Activated CD8-positive, alpha-beta memory T cell treated with anti-CD3 and anti-CD28 coated beads for 36 hours (primary cell): ENCODE results near the gene DUSP1. TPM values are rescaled to one million over a fixed set of nuclear protein-coding genes. Genes with fewer than 3 reads are reported as not detected.

Source experiments
- CTCF ChIA-PET: fragments of 350-600 bp; sonication (Branson Sonifier 250); formaldehyde crosslinking; loops from one replicate; lab custom pipeline; 2021; ENCODE audit warnings: antibody characterized with exemption; lab: Charles Lee
- POLR2A ChIA-PET: fragments of 350-600 bp; sonication (Branson Sonifier 250); formaldehyde crosslinking; loops from one replicate; lab custom pipeline; 2021; ENCODE audit warnings: antibody characterized with exemption; lab: Charles Lee
- total RNA-seq, 2 experiments: library from RNA; stranded (reverse); gene quantifications; one replicate each; pipeline ENCODE4 v1.2.3, GENCODE V29; 2021

DUSP1 gene
- total RNA-seq, 2 experiments from 2014 or later = 7.0 to 7.3 TPM

DNA sequence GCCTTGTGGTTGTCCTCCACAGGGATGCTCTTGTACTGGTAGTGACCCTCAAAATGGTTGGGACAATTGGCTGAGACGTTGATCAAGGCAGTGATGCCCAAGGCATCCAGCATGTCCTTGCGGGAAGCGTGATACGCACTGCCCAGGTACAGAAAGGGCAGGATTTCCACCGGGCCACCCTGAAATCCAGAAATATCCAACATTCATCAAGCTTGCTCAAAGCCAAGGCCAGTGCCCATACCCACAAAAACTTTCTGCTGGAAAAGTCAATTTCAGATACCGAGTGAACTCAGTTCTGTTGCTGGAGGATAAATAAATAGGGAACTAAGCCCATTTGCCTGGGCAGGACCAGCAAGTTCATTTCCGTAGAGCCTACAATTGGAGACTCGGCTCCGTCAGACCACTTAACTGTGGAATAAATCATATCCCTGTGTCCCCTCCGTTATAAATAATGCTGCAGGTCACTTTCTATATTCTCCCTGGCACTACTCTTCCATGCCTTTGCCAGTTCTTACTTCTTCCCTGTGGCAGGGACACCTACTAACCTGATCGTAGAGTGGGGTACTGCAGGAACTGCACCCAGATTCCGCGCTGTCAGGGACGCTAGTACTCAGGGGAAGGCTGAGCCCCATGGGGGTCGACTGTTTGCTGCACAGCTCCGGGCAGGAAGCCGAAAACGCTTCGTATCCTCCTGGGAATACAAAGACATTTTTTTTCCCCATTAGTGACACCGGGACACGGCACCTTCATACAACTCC, 1.2 kb downstream of the DUSP1 start:
- ChIA-PET CTCF (interaction anchor here (1.0 to 3.0 kb wide), 8 partner anchors 8 to 163 kb away, joined by 3 to 15 read pairs (median 6); partner anchors contain the start of gene ERGIC1), POLR2A (interaction anchor here (1.2 to 2.2 kb wide), 4 partner anchors 30 to 71 kb away, joined by 4 to 15 read pairs (median 8); partner anchors contain the start of gene ERGIC1)

DNA sequence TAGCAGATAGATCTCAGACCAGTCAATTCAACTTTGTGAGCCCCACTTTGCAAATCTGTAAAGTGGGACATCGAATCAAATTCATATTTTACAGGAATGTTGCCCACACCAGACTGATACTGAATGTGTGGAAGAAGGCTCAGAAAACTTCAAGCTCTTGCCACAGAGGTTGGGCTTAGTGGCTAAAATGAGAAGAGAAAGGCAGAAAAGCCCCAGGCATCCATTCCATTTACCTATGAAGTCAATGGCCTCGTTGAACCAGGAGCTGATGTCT, 1.7 kb downstream of the DUSP1 start:
- ChIA-PET CTCF (interaction anchor here (1.2 to 1.5 kb wide), 2 partner anchors 52 to 70 kb away, joined by 3 to 4 read pairs; no protein-coding TSS in a partner anchor), POLR2A (no interaction called here)

GRCh38 chr5:172768573-172769341, 2.2 kb downstream of the DUSP1 start:
- CTCF ChIA-PET = interaction anchor here (1.2 kb wide), 1 partner anchor 52 kb away, joined by 3 read pairs; no protein-coding TSS in a partner anchor

DNA sequence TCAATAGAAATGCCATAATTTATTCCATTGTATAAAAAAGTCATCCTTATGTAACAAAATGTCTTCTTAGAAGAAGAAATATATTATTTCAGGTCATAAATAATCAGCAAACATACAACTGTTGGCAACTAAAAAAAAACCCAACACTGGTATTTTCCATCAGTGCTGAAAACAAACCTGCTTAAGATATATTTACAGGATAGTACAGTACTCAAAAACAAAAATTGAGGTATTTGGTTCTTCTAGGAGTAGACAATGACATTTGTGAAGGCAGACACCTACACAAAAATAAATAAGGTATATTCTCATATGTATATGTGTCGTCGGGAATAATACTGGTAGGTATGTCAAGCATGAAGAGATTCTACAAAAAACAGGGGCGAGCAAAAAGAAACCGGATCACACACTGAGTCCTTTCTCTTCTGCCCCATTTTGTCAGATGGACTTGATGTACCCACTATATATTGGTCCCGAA, 2.9 kb downstream of the DUSP1 start:
- POLR2A ChIA-PET = no interaction called here

More at GRCh38 chr5:172768573-172769341, 2.2 kb downstream of the DUSP1 start:
- POLR2A ChIA-PET = no interaction called here

GRCh38 chr5:172766287-172767108, 4.5 kb downstream of the DUSP1 start:
- ChIA-PET CTCF (interaction anchor here (0.7 to 0.9 kb wide), 2 partner anchors 37 to 52 kb away, joined by 3 to 4 read pairs; no protein-coding TSS in a partner anchor), POLR2A (interaction anchor here (0.6 kb wide), 1 partner anchor 16 kb away, joined by 4 read pairs; no protein-coding TSS in a partner anchor)

More for the DNA sequence above, 2.9 kb downstream of the DUSP1 start:
- CTCF ChIA-PET = no interaction called here

DNA sequence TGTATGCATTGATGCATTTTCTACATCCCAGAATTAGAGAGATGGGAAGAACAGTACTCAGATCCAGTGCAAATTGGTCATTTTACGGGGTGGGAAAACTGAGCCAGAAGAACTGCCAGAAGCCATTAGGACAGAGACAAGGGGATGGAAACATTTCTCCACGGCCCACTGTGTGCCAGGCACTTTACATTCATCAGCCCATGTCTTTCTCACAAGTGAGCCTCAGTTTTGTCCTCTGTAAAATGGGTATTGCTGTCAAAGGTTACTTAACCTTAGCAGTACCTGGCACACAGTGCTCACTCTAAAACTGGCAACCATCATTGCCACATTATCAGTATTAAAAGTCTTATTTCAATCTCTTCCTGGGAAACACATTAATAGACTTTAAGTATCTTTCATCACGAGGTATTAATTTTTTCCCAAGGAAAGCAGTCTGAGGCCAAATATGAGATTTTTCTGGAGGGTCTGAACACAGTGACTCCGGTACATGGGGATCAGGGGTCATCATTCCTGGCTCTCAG, 5.2 kb downstream of the DUSP1 start:
- POLR2A ChIA-PET = no interaction called here
- CTCF ChIA-PET = interaction anchor here (1.7 kb wide), 1 partner anchor 12 kb away, joined by 7 read pairs; no protein-coding TSS in a partner anchor

GRCh38 chr5:172764861-172765765, 5.9 kb downstream of the DUSP1 start:
- ChIA-PET POLR2A (interaction anchor here (0.8 to 1.7 kb wide), 3 partner anchors 12 to 194 kb away, joined by 3 to 17 read pairs (median 9); partner anchors contain the start of gene RPL26L1), CTCF (interaction anchor here (0.7 to 1.7 kb wide), 6 partner anchors 9 to 194 kb away, joined by 3 to 7 read pairs (median 4); partner anchors contain the start of gene RPL26L1)

DNA sequence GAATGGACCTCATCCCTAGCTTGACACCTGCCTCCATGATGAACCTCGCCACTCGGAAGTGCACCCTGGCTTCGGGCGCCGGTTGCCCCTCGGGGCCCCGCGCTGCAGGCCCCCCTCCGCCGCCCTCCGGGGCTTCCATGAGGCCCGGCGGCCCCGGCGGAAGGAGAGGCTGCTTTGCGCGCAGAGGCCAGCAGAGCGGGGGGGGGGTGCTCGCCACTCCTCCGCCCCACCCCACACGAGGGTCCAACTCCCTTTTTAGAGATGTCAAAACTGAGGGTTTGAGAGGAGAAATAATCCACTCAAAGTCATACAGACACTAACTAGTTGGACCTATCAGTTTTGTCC, 7.9 kb downstream of the DUSP1 start:
- CTCF ChIA-PET = no interaction called here

DNA sequence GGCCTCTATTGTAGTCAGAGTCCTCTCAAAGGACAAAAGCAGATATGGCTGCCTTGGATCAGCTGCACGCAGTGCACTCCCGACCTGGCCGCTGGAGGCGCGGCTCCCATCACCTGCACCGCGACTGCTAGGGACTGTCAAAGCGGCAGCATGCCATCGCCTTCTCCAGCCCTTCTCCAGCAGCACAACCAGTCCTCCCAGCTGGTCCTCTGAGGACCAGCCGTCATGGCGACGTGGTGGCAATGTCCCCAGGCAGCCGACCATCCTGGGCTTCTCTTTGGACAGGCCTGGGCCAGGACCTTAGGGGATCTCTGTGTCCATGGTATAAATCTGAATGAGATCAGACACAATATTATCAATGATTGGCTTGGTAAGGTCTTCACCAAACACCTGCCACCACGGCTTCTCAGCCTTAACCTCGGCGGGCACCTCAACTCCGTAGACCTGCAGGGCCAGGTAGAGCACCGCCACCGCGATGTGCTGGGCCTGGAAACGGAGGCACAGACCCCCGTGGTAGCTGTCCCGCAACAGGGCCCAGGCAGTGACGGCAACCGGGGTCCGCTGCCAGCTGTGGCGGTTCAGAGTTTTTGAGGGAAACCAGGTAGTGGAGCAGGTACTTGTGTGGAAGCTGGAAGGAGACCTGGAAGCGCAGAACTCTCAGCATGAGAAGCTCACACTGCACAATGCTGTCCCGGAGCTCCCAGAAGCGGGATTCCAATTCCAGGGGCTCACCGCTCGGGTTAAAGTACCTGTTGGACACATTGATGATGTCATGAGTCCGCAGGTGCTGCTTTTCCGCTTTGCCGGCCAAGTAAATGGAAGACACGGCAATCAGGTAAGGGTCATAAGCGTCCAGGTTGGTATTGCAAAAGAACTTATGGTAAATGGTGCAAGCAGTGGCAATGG, 8.5 kb downstream of the DUSP1 start:
- ChIA-PET CTCF (interaction anchor here (0.7 kb wide), 1 partner anchor 48 kb away, joined by 5 read pairs; no protein-coding TSS in a partner anchor), POLR2A (no interaction called here)

More for the DNA sequence above, 7.9 kb downstream of the DUSP1 start:
- POLR2A ChIA-PET = no interaction called here

DNA sequence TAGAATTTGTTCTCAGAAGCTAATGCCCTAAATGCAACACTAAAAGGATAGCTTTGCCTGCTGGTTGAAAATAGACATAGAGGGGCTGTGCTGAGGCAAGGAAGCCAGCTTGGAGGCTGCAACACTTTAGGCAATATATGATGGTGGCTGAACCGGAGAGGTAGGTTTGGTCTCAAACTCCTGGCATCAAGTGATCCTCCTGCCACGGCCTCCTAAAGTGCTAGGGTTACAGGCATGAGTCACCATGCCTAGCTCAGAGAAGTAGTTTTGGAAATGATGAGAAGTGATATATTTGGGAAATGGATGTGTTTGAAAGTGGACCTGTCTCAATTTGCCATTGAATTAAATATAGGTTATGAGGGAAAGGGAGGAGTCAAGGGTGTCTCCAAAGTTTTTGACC, 10.0 kb downstream of the DUSP1 start:
- POLR2A ChIA-PET = interaction anchor here (0.6 kb wide), 1 partner anchor 10 kb away, joined by 3 read pairs; the partner anchor contains the start of gene DUSP1
- CTCF ChIA-PET = interaction anchor here (1.0 to 1.7 kb wide), 5 partner anchors 9 to 136 kb away, joined by 3 to 7 read pairs (median 4); no protein-coding TSS in a partner anchor

GRCh38 chr5:172760136-172760535, 10.9 kb downstream of the DUSP1 start:
- CTCF ChIA-PET = interaction anchor here (1.0 to 1.7 kb wide), 2 partner anchors 47 to 137 kb away, joined by 3 to 6 read pairs; no protein-coding TSS in a partner anchor
- POLR2A ChIA-PET = interaction anchor here (1.1 kb wide), 1 partner anchor 11 kb away, joined by 3 read pairs; the partner anchor contains the start of gene DUSP1

- POLR2A ChIA-PET = no interaction called here
- CTCF ChIA-PET = interaction anchor here (2.1 kb wide), 1 partner anchor 42 kb away, joined by 4 read pairs; no protein-coding TSS in a partner anchor
Observed at GRCh38 chr5:172758834-172759149, 12.2 kb downstream of the DUSP1 start.

DNA sequence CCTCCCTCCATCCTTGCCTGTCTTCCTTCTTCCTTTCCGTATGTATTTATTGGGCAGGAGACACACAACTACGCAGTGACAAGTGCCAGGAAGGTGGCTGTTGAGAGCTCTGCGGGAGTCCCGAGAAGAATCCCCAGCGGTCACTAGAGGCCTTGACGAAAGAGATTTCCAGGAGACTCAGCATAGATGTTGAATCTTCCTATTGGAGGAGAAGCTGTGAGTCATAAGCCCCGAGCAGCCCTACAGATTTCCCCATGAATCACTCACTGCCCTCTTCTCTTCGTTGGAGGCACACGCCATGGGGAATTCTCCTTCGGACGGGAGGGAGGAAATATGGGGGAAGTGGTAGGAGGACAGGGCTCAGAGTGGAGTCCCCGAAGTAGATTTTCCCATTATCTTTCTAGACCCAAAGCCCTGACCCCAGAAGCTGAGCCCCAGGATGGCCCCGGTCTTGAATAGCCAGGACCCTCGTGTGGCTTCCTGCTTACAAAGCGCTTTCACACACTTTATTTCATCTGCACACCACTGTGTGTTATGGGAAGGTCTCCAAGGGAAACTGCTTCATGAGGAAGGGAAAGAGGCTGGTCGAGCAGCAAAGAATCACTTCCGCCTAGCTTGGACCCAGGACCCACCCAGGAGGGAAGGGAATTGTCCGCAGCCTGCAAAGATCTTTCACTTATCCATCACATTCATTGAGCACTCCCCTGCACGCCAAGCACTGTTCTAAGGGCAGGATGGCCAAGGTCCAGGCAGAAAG, 12.7 kb downstream of the DUSP1 start:
- POLR2A ChIA-PET = no interaction called here
- CTCF ChIA-PET = interaction anchor here (2.1 kb wide), 1 partner anchor 41 kb away, joined by 4 read pairs; no protein-coding TSS in a partner anchor

- ChIA-PET POLR2A (no interaction called here), CTCF (interaction anchor here (2.1 kb wide), 1 partner anchor 41 kb away, joined by 4 read pairs; no protein-coding TSS in a partner anchor)
Observed at GRCh38 chr5:172757394-172758010, 13.5 kb downstream of the DUSP1 start.

DNA sequence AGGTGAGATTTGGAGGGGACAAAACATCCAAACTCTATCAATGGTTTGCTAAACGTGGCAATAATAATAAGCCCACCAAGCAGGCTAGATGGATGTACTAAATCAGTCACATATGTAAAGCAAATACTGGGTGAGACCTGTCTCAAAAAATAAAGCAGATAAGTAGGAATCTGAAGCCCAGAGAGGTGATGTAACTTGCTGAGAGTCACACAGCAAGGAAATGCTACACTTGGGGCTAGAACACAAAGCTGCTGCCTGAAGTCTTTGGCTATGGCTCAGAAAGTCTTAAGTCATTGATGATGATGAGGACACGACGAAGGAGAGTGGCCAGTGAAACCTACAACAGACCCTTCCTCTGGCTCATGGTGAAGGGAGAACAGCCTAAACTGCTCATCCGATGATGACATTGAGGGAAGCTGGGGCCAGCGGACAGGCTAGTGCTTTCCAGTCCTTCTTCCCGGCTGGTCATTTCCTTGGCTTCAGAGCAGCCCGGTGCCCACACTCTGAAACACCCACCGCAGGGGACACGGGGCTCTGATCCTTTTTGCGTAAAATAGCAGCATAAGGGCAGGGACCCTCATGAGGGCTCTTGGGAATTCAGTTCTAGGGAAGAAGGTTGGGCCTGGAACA, 14.1 kb downstream of the DUSP1 start:
- ChIA-PET POLR2A (no interaction called here), CTCF (no interaction called here)
